Measurements from ENCODE around the gene FA2H. TPM values are rescaled to one million over a fixed set of nuclear protein-coding genes. Genes with fewer than 3 reads are reported as not detected.
A peak's percentile ranks its signal among the peaks of the same experiment; 100 is the strongest.

Gene FA2H
- total and polyA plus RNA-seq, 2 of the 13 experiments (the other 11 are each of a cell fraction or from before 2014, with no cell fraction given) = 0.20 TPM; not detected in 1

- no peak for TF ChIP-seq TFE3 (CRISPR knock-in tag; IDR thresholded peaks at IDR 0.05)
Observed at GRCh38 chr16:74778646-74779045, 4.0 kb upstream of the FA2H start (continued).

- intact Hi-C loops (cut with micrococcal nuclease; ENCODE audit: unreplicated experiment) (no loop called here), in situ Hi-C loops (cut with HindIII; ENCODE audit: extremely low pct_ligation_motif_present, low pct_unique_long_range_greater_than_20kb) (no loop called here)
- POLR2A ChIA-PET = no interaction called here
Observed at GRCh38 chr16:74776926-74777325, 2.3 kb upstream of the FA2H start.

GRCh38 chr16:74775255-74775654 lies 635 bp upstream of the FA2H start:
- Histone ChIP-seq H2AFZ (ENCODE audit: low read length) (no peak overlapping the region), H3K79me2 (ENCODE audit: insufficient read depth, low read length) (no peaks in the 10 kb centered on the region), H3K27ac (ENCODE audit: extremely low read length, insufficient read depth, low read length) (no peak overlapping the region), H4K20me1 (ENCODE audit: insufficient read depth, low read length) (no peaks in the 10 kb centered on the region), H3K36me3 (replicated peaks in 1 of 2; ENCODE audit: control insufficient read depth in 1 of 2, insufficient read depth in 2 of 2, low read length in 2 of 2) (no peaks in the 10 kb centered on the region), H3K4me1 (ENCODE audit: insufficient read depth, low read length) (peaks cover 19% of the 10 kb centered on the region), H3K9me3 (ENCODE audit: low read length) (no peaks in the 10 kb centered on the region), H3K4me3 (replicated peaks in 1 of 3; ENCODE audit: insufficient read depth in 1 of 3, low read depth in 2 of 3, low read length in 3 of 3) (peak overlapping the region in 2 of 3 experiments; percentile 36 to 77; a peak in 2 of 6 replicates), H3K27me3 (ENCODE audit: control insufficient read depth in 1 of 2, insufficient read depth in 2 of 2, low read length in 2 of 2) (peaks cover 0 to 50% of the 10 kb centered on the region in 2 experiments; a peak in 4 of 5 replicates), H3K9ac (ENCODE audit: insufficient read depth, low read depth, low read length) (no peak overlapping the region), H3K4me2 (ENCODE audit: low read depth, low read length) (peak overlapping the region; percentile 96)
- intact Hi-C loops (cut with micrococcal nuclease; ENCODE audit: unreplicated experiment) = no loop called here
- CTCF ChIA-PET (ENCODE audit: low intra/inter-chr PET ratio, low total read pairs) = interaction anchor here (1.4 to 2.3 kb wide), 3 partner anchors 38 to 87 kb away, joined by 5 to 17 read pairs (median 5); no protein-coding TSS in a partner anchor
- DNase-seq (ENCODE audit: low spot score) (no peak), FAIRE-seq (peak; percentile 26), ATAC-seq (no peak)
- 19% methylated on average over 5 of the region's 5 CpGs for WGBS (ENCODE audit: low lambda C conversion rate)
- BruUV-seq (replicated peaks) = no TSS peak
- in situ Hi-C loops (cut with HindIII; ENCODE audit: extremely low pct_ligation_motif_present, low pct_unique_long_range_greater_than_20kb) = no loop called here
- POLR2A ChIA-PET = no interaction called here
- TF ChIP-seq AGO1 (IDR thresholded peaks at IDR 0.05; ENCODE audit: low read depth, low read length, poor library complexity, severe bottlenecking) (no peak), ZFX (CRISPR knock-in tag; IDR thresholded peaks at IDR 0.05; ENCODE audit: low read depth) (no peak), MXD4 (CRISPR knock-in tag; IDR thresholded peaks at IDR 0.05) (no peak), ZNF546 (CRISPR knock-in tag; conservative IDR thresholded peaks at IDR 0.05) (no peak), ZNF484 (CRISPR knock-in tag; IDR thresholded peaks at IDR 0.05; ENCODE audit: borderline replicate concordance, low read depth) (no peak), NCOA5 (CRISPR knock-in tag; IDR thresholded peaks at IDR 0.05) (no peak)

More at GRCh38 chr16:74776926-74777325, 2.3 kb upstream of the FA2H start:
- DNase-seq (ENCODE audit: low spot score) (no peak), ATAC-seq (no peak), FAIRE-seq (no peak)
- no peak overlapping the region for H3K9ac ChIP-seq (ENCODE audit: insufficient read depth, low read depth, low read length)
- H3K27me3 ChIP-seq (ENCODE audit: control insufficient read depth in 1 of 2, insufficient read depth in 2 of 2, low read length in 2 of 2) = peaks cover 0 to 35% of the 10 kb centered on the region in 2 experiments; a peak in 4 of 5 replicates
- 51% methylated on average over 2 of the region's 2 CpGs for WGBS (ENCODE audit: low lambda C conversion rate)
- no peaks in the 10 kb centered on the region for H3K36me3 ChIP-seq (replicated peaks in 1 of 2; ENCODE audit: control insufficient read depth in 1 of 2, insufficient read depth in 2 of 2, low read length in 2 of 2)
- H3K4me3 ChIP-seq (replicated peaks in 1 of 3; ENCODE audit: insufficient read depth in 1 of 3, low read depth in 2 of 3, low read length in 3 of 3) = no peak overlapping the region
- peaks cover 19% of the 10 kb centered on the region for H3K4me1 ChIP-seq (ENCODE audit: insufficient read depth, low read length)
- no peak overlapping the region for H3K27ac ChIP-seq (ENCODE audit: extremely low read length, insufficient read depth, low read length)
- H4K20me1 ChIP-seq (ENCODE audit: insufficient read depth, low read length) = no peaks in the 10 kb centered on the region
- CTCF ChIA-PET (ENCODE audit: low intra/inter-chr PET ratio, low total read pairs) = no interaction called here
- no peak overlapping the region for H3K4me2 ChIP-seq (ENCODE audit: low read depth, low read length)
- no peak overlapping the region for H2AFZ ChIP-seq (ENCODE audit: low read length)
- no peaks in the 10 kb centered on the region for H3K79me2 ChIP-seq (ENCODE audit: insufficient read depth, low read length)
- TF ChIP-seq NR3C1 (CRISPR knock-in tag; IDR thresholded peaks at IDR 0.05) (no peak), CREBL2 (CRISPR knock-in tag; IDR thresholded peaks at IDR 0.05; ENCODE audit: borderline replicate concordance) (no peak), SAFB2 (CRISPR knock-in tag; IDR thresholded peaks at IDR 0.05; ENCODE audit: borderline replicate concordance, low read depth) (no peak), LCORL (IDR thresholded peaks at IDR 0.05) (no peak), LCORL (CRISPR knock-in tag; IDR thresholded peaks at IDR 0.05) (no peak)
- no peaks in the 10 kb centered on the region for H3K9me3 ChIP-seq (ENCODE audit: low read length)
- no TSS peak for BruUV-seq (replicated peaks)
